Skeletal muscle cell (primary cell): Measurements from ENCODE around the gene PROX1.
"Not testable (repeated sequence)": the region's sequence is repeated elsewhere in the genome, so short reads cannot be mapped to it uniquely, and the experiment has no call there.

Experiments used
- DNase-seq: peaks from one replicate; pipeline ENCODE4 v3.0.0-alpha.2; 2010; ENCODE audit warnings: low read depth
- H3K4me3 ChIP-seq: 2 replicates; pipeline ENCODE4 v1.5.1; 2011; ENCODE audit warnings: low read depth, mild to moderate bottlenecking, control low read depth, low read length, moderate library complexity

PROX1 gene

DNA sequence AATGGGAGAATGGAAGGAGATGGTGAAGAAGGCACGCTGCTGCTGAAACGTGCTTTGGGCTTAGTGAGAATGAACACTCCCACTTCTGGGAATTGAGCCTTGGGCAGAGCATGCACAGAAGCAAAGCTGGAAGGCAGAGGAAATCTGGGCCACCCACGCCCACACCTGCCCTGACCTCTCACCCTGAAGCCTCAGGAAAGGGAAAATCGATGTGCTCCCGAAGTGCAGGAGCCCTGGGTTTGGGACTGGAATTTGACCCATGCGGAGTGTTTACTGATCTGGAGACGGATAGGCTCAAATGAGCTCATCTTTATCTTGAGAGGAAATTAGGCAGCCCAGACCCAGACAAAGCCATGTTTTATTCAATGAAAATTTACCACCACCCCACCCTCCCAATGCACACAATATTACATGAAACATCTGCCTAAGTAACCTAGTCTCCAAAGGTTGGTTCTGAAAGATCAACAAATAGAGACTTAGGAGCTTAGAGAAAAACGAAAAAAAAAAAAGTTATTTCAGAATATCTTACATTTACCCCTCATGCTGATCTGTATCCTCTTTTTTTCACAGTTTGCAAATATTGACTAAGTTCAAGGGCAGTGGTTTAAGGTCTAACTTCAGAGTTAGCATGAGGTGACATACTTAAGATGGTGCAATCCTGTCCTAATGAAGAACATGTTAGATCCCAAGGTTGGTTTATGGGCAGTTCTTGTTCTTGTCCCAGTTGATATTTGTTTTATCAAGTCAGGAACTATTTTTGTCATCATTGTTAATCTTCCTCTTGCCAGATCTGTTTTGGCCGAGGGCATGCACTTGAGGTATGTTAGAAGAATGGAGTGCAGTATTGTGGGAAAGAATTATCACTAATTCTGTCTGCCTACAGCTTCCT, 63.0 kb downstream of the PROX1 start:
- DNase-seq: no peak
- no peak overlapping the region for H3K4me3 ChIP-seq

DNA sequence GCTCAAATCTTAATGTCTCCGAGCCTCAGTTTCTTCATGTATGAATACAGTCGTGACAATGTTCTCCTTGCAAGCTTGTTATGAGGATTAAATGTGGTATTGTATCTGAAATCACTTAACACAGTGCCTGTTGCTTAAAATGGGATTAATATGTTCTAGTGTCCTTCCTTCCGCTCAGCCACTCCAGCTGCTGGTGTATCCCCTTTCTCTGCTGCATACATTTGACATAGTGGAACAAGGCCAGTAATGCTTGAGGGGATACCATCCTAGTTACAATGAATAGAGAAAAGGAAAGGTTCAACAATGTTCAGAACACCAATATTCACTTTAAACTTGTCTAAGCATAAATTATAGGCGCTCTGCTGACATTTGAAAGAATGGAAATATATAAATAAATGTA, 64.0 kb downstream of the PROX1 start:
- no peak for DNase-seq
- H3K4me3 ChIP-seq: no peak overlapping the region

DNA sequence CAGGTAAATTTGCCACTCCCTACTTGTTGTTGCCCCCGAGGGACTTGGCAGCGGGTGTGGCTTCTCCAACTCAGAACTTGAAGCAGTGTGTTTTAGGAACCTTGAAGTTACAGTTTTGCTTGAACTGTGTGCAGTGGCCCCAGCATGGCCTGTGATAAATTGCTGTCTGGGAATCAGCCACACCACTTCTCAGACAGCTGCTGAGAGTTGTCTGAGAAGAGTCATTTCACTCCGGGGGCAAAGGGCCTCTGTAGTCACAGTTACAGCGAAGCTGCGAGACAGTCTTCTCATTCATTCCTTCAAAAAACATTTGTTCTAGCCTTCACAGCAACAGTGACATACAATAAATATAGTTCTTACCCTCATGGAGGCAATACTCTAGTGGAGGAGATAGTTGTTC, 70.3 kb downstream of the PROX1 start:
- no peak overlapping the region for H3K4me3 ChIP-seq
- no peak for DNase-seq

DNA sequence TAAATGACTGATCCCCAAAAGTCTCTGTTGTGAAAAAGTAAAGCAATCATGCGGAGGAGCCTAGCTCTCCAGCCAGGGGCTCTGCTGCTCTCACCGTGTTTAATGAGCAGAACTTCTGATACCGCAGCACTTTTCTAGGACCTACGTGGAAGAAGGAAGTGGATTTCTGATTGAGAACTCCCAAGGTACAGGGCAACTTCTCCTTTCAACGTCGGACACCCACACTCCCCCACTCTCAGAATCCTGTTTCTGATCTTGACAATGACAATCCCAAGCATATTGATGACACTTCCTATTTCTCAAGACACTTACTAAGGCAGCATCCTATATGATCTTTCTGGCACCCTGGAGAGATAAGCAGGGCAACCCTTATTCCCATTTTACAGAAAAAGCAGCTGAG, 78.4 kb downstream of the PROX1 start:
- no peak for DNase-seq
- H3K4me3 ChIP-seq: no peak overlapping the region

DNA sequence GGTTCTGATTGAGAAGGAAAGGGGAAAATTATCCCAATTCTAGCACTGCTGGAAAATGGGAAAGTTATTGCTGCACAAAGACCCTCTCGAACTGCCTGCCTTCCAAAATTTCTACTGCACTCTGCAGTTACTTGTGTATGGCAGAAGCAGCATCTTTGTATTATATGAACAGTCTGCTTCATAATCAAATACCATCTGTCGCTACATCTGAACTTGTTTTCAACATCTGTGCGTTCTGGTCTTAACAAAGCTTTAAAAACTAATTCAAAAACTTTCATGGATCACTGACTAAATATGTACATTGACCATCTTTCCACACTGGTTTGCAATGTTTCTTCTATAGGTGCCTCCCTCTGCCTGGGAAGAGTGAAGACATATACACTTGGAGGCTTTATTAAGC, 79.2 kb downstream of the PROX1 start:
- DNase-seq: no peak
- no peak overlapping the region for H3K4me3 ChIP-seq

DNA sequence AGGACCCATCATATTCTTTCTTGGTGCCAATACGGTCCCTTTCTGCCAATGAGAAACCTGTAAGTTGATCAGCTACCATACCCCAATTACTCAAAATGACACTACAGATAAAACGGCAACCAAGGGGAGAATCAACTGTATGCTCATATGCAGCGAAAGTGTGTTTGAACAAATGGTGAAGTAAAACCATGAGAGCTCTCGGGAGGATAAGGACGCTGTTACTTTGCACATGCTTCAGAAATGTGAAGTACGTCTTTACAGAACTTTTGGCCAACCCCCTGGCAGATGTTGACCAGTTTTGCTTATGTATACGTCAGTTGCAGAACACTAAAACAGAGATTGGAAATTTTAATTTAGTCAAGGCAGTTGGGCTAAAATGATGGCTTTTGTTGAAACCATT, 79.6 kb downstream of the PROX1 start:
- no peak for DNase-seq
- H3K4me3 ChIP-seq: no peak overlapping the region

DNA sequence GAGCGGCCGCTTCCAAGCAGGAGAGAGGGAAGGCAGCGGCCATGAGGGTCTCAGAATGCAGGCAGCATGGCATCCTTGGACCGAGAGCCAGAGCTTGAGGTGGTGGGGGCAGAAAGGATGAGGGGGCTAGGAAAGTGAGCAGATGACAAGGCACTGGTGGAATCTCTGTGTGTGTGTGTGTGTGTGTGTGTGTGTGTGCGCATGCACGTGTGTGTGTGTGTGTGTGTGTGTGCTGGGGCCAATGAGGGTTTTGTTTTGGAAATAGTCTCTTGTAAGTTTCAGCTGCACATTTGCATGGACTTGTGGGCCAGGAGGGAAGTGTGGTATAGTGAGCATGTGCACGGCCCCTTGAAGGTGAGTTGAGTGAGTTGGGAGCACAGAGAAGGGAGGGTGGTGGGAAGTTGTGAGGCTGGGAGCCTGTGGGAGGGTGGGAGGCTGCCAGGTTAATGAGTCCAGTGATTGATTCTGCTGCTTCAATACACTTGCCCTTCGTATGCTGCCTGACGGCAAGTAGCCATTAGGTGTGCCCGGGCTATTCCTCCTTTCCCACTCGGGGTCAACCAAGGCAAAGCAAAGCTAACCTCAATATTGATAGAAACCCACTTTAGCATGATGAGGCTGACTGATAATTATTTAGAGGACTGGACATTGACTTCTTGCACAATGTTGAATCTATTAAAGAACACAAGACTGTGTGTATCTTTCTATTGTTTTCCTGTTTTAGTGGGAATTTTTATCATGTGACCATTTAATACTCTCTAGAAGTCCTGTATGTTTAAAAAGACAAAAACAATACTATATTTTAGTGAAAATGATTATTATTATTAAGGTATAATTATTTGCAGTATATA, 80.3 kb downstream of the PROX1 start:
- H3K4me3 ChIP-seq: no peak overlapping the region
- DNase-seq: no peak

DNA sequence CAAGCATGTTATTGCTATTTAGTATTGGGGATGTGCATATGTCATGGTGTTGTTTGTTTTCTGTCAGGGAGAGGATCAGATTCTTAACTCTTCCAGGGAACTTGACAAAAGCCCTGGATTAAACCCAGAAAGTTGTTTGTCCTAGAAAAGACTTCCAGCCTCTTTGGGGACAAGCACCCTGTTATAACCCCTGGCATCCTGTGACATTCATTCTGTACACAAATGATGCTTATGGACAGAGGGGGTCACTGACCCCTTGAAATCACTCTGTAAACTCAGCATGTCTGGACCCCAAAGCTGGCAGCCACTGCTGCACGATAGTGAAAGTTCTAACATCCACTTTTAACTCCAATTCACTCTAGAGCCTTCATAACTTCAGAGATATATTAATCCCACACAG, 81.2 kb downstream of the PROX1 start:
- no peak for DNase-seq
- no peak overlapping the region for H3K4me3 ChIP-seq

DNA sequence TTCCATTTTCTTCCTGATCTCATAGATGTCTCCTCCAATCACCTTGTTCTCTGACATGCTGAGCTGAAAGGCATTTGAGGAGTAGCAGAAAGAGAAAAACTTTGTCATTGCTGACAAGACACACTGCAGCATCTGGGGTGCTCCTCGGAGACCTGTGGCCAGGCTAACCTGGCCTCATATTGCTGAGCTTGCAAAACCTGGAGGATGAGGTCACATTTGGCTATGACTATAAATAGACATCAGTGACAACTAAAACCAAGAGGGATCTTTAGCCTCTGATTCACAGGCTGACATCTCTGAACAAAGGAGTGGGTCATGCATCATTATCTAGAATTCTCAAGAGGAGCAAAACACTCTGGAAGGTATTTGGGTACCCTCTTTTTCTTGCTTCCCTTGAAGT, 83.7 kb downstream of the PROX1 start:
- no peak overlapping the region for H3K4me3 ChIP-seq
- DNase-seq: no peak

DNA sequence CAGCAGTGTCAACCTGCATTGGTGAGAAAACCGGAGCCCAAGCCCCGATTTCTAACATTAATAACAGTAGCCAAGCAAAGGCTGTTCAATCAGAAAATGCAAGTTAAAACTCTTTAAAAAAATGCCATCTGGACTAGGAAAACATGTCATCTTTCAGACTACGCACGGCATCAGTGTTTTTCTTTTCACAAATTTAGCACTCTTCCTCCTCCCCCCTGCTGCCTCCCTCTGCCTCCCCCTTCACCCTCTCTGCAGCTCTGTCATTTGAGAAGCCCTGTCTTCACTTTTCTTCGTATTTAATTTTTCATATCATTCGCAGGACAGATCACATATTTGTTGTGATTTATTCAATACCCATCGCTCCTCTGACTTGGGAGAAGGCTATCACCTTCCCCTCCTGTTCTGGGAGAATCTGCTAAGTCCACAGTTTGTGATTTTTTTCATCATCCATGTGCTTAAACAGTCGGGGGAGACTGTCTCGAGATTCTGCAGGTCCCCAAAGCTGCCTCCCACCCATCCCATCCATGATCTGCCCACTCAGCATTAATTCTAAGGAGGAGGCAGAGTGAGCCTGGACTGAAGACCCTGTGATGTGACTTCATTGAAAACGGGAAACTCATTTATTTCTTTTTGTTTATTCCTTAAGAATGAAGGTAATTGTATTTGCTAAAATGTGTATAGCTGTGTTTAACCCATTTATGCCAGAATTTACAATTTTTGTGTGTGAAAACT, 84.8 kb downstream of the PROX1 start:
- no peak overlapping the region for H3K4me3 ChIP-seq
- no peak for DNase-seq

DNA sequence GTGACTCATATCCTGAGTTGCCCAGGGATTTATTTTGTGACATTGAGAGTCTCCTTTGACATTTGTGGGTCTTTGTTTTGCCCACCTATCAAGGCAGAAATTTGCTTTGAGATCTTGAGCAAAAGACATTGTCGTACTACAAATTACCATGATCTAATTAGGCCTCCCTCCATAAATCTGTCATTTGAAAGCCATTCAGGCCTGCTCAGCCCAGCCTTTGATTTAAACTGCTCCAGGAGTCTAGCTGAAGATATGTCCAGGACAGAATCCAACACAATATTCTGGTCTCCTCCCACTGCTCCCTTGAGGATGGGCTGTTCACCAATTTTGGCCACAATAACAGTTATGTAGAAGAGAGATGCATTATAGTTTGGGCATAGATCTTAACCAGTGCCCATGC, 86.7 kb downstream of the PROX1 start:
- no peak for DNase-seq
- no peak overlapping the region for H3K4me3 ChIP-seq

DNA sequence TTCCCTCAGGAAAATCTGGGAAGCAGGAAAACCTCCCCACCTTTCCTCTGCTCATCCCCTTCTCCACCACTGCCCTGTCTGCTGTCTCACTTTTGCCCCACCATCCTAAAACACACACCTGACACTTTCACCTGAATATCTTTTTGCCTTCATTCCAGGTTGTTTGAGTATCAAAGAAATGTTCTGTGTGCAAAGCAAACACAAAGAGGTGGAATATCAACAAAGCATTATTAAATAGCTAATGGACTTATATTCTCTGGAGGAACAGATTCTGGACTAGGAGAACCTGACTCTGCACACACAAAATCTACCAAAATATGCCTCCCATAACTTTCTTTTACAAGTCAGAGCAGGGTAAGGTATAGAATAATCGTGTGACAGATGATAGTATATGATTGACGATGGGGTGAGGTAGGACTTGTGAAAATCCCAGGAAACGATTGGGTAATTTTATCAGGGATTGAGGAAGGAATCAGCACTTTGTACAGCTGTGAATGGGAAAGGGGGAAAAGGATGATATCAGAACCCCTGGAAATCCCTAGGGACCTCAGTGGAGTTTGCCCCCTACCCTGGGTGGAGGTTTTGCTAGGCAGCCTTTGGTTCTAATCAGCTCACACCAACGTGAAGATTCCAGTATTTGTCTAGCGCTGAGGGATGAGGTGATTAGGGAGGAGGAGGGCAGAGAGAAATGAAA, 87.7 kb downstream of the PROX1 start:
- H3K4me3 ChIP-seq: no peak overlapping the region
- no peak for DNase-seq

DNA sequence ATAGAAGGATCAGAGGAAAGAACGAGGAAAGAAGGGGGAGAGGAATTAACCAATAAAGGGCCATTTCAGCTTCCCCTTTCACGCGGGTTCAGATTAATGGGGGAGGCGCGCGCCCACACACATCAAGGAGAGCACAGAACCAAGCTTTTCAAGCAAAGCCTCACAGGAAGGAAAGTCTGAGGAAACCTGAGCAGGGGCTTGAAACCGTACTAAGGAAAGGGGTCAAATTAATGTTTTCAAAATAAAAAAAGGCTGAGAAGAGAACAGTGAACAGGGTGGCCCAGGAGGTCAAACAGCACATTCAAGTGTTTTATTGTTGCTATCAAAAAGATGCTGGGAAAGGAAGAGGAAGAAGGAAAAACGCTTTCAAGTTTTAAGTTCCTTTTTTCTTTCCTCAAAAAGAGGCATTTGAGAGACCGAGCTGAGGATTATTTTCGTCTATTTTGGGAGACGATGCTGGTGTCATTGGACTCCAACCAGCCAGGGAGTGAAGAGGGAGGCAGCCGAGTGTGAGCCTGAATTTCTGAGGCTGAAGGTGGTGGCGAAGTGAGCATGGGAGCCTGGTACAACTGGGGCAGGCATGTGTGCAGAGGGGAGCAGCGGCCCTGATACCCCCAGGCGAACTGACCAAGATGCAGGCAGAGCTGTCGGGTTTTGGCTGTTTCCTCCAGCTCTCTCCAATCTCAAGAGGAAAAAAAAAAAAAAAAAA, 88.4 kb downstream of the PROX1 start:
- DNase-seq: no peak
- H3K4me3 ChIP-seq: no peak overlapping the region

DNA sequence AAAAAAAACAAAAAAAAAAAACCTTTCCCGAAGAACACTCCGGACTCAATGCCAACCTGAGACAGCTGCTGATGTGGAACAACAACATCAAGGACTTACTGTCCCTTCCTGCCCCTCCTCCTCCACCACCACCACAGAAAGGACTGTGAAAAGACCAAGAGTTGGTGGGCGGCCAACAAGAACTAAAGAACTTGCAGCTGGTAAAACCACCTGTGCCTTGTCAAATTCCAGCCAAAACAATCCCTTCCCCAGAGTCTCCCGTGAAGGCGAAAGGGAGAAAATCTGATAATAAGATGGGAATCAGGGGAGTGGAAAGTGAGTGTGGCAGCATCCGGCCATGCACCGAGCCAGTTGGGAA, 88.9 kb downstream of the PROX1 start:
- no peak overlapping the region for H3K4me3 ChIP-seq

DNA sequence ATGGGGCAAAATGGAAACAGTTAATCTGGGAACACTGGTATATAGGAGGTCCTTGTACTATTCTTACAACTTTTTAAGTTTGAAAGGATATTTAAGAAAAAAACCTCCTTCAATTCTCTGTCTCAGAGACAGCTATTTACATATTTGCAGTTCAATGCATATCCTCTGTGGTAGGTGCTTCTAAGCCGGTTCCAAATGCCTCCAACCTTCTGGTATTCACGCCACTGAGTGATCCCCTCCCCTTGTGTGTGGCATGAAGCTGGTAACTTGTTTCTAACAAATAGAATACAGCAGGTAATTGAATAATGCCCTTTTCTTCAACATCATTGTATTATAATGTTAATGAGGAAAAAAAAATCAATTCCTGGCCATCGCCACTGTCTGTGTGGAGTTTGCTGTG, 91.2 kb downstream of the PROX1 start:
- no peak overlapping the region for H3K4me3 ChIP-seq
- DNase-seq: no peak

More for the DNA sequence above, 88.9 kb downstream of the PROX1 start:
- DNase-seq: peak; percentile 16

DNA sequence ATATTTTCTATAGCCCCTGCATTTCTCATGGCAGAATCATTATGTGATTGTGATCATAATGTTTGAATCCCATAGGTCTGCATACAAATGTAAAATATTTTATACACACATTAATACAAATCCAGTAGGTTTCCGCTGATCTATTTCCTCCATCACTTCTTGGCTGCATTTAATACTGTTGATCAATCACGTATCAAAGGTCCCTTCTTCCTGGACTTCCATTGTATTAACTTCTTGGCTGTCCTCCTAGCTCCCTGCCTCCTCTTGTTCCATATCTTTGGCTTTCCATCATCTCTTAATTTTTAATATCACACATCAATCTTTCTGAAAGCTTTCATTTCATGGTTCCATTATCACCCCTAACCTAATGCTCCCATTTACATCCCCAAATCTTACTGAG, 97.6 kb downstream of the PROX1 start:
- no peak overlapping the region for H3K4me3 ChIP-seq
- DNase-seq: no peak

DNA sequence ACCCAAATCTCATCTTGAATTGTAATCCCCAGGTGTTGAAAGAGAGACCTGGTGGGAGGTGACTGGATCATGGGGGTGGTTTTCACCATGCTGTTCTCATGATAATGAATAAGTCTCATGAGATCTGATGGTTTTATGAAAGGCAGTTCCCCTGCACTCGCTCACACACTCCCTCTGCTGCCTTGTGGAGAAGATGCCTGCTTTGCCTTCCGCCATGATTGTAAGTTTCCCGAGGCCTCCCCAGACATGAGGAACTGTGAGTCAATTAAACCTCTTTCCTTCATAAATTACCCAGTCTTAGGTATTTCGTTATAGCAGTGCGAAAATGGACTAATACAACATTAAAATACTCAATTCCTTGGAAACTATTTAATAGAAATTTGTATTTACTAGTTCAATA, 99.2 kb downstream of the PROX1 start:
- DNase-seq: no peak
- no peak overlapping the region for H3K4me3 ChIP-seq

DNA sequence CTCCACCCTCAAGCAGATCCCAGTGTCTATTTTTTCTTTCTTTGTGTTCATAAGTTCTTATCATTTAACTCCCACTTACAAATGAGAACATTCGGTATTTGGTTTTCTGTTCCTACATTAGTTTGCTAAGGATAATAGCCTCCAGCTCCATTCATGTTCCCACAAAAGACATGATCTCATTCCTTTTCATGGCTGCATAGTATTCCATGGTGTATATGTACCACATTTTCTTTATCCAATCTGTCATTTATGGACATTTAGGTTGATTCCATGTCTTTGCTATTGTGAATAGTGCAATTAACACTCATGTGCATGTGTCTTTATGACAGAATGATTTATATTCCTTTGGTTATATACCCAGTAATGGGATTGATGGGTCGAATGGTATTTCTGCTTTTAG, 101.2 kb downstream of the PROX1 start:
- H3K4me3 ChIP-seq, DNase-seq: not testable (repeated sequence)
